Central memory CD8-positive, alpha-beta T cell (primary cell): ENCODE data around the gene LDLRAP1.

Experiments used
- ATAC-seq: fragments of 150-1000 bp; cut with Tn5 transposase; replicated peaks from 2 replicates; pipeline ENCODE4 v1.10.0; 2022; ENCODE audit warnings: mild to moderate bottlenecking, moderate FRiP score, moderate number of reproducible peaks; ENCODE audit not compliant: poor library complexity, severe bottlenecking; ENCODE audit errors: extremely low read depth
- DNase-seq, 2 donors: peaks; one replicate each; pipeline ENCODE4 v3.0.0; 2021; ENCODE audit warnings: low spot score in 2 of 2
- H3K27ac Mint-ChIP-seq: one replicate; pipeline ENCODE4 v1.8.0; 2022; ENCODE audit warnings: low read depth, mild to moderate bottlenecking, moderate library complexity, mixed read lengths
- H3K27me3 Mint-ChIP-seq: one replicate; pipeline ENCODE4 v1.8.0; 2022; ENCODE audit warnings: mixed read lengths
- H3K36me3 Mint-ChIP-seq: one replicate; pipeline ENCODE4 v1.8.0; 2022; ENCODE audit warnings: mild to moderate bottlenecking, moderate library complexity, mixed read lengths; ENCODE audit not compliant: insufficient read depth
- H3K4me1 Mint-ChIP-seq: one replicate; pipeline ENCODE4 v1.8.0; 2022; ENCODE audit warnings: mixed read lengths
- H3K4me3 Mint-ChIP-seq: one replicate; pipeline ENCODE4 v1.8.0; 2022; ENCODE audit warnings: mild to moderate bottlenecking, moderate library complexity, mixed read lengths
- H3K9me3 Mint-ChIP-seq: one replicate; pipeline ENCODE4 v1.8.0; 2022; ENCODE audit warnings: mixed read lengths

Gene LDLRAP1

DNA sequence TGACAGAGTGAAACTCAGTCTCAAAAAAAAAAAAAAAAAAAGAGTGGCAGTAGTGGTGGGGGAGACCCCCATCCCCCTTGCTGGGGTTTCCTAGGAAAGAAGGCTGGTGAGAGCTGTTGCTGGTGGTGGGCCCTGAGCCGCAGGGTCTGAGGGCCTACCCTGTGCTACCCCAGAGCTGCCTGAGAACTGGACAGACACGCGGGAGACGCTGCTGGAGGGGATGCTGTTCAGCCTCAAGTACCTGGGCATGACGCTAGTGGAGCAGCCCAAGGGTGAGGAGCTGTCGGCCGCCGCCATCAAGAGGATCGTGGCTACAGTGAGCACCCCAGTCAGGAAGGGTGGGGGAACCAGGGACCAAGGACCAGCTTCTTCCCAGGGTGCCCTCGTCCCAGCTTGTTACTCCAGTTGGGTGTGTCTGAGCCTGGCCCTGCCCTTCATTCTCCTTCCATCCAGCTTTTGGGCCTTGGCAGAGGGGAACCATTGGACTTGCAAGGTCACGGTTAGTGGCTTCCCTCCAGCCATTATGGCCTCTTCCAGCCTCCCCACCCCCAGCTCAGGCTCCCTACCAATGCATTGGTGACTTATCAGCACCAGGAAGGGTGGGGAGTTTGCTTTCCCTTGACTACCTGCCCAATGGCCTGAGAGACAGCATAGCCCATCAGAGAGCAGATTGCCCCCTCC lies 10.5 kb downstream of the LDLRAP1 start:
- Mint-ChIP-seq H3K4me1 (peaks cover 90% of the 10 kb centered on the region), H3K27ac (no peak overlapping the region), H3K36me3 (peaks cover 17% of the 10 kb centered on the region), H3K27me3 (no peaks in the 10 kb centered on the region), H3K4me3 (no peak overlapping the region), H3K9me3 (no peaks in the 10 kb centered on the region)
- no peak for DNase-seq
- no peak for ATAC-seq

DNA sequence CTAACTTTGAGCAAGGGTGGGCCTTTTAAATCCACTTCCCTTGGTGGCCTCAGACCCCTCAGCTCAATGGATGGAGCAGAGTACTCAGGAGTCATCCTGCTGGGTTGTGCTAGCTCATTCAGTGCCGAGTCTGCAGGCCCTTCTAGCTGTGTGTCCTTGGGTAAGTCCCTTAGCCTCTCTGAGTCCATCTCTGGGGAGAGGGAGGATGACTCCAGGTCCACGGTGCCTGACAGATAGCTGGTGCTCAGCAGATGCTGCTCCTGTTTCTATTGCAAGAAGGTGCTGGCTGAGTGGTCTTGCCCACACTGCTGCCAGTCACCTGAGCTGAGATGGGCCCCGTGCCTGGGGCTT lies 11.0 kb downstream of the LDLRAP1 start:
- Mint-ChIP-seq H3K4me3 (no peak overlapping the region), H3K4me1 (peaks cover 93% of the 10 kb centered on the region), H3K27ac (no peak overlapping the region), H3K36me3 (peaks cover 16% of the 10 kb centered on the region), H3K9me3 (no peaks in the 10 kb centered on the region), H3K27me3 (no peaks in the 10 kb centered on the region)
- DNase-seq (no peak), ATAC-seq (no peak)

DNA sequence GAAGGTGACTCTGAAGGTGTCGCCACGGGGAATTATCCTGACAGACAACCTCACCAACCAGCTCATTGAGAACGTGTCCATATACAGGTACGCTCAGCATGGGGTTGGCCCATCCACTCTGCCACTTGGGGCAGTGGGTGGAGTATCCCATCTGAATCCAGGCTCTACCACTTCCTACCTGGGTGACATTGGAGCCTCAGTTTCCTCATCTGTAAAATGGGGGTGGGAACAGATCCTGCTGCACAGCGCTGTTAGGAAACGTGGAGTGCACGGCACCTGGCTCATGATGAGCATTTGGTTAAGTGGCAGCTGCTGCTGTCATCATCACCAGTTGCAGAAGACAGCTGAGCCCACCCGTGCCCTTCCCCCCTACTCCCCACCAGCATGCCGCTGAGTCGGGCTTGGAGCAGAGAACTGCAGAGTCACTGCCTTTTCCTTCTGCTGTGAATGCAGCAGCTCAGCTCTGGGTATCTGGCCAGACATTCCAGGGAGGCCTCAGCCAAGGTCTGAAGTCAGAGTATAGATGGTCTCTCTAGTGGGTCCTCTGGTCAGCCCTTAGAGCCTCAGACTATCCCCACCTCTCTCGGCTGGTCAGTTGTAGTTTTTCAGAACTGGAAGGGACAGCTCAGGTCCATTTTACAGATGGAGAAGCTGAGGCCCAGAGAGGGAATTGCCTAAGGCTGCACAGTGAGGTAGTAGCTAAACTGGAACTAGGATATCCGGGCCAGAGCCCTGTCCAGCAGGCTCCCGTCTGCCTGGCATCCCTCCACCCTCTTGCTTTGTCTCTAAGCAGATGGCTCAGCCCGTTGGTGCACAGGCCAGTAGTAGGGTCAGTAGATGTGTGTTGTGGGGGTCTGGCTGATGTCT lies 11.7 kb downstream of the LDLRAP1 start:
- DNase-seq (no peak), ATAC-seq (no peak)
- Mint-ChIP-seq H3K27ac (peak overlapping the region; percentile 68), H3K36me3 (peaks cover 15% of the 10 kb centered on the region), H3K4me1 (peaks cover 90% of the 10 kb centered on the region), H3K4me3 (peak overlapping the region; percentile 59), H3K27me3 (no peaks in the 10 kb centered on the region), H3K9me3 (no peaks in the 10 kb centered on the region)

DNA sequence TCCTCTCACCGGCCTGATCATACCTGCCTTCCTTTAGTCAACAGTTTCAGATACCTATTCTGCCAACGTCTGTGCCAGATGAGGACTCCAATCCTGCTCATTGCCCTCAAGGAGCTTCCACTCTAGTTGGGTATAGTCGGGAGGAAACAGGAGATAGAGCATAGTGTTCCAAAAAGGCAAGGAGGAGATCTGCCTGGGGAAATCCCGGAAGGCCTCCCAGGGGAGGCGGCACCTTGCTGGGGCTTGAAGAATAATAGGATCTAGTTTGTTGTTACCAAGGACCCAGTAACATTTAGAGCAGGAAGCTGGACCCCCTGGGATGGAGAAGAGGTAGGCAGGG lies 12.3 kb downstream of the LDLRAP1 start:
- Mint-ChIP-seq H3K9me3 (no peaks in the 10 kb centered on the region), H3K4me1 (peaks cover 84% of the 10 kb centered on the region), H3K4me3 (peak overlapping the region; percentile 59), H3K27ac (peak overlapping the region; percentile 68), H3K36me3 (peaks cover 15% of the 10 kb centered on the region), H3K27me3 (no peaks in the 10 kb centered on the region)
- ATAC-seq (no peak), DNase-seq (no peak)

DNA sequence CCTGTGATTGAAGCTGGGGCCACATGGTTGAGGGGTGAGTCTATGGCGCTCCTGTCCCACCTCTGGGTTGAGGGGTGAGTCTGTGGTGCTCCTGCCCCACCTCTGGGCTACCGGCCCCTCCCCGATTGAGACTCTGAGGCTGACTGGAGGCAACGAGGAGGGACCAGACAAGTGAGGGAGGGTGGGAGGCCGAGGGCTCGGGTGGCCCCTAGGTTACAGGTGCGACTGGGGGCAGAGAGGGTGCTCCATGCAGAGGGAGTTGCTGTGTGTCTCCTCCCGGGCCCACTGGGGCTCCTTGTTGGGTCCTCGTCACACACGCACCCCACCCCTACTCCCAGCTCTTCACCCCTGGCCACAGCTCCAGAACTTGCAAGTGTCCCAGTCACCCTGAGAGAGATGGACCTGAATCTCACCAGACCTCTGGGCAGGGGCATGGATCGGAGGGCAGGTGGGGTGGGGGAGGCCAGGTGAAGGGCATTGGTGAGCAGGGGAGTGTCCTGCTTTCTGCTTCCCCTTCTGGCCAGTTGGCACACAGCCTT lies 12.8 kb downstream of the LDLRAP1 start:
- H3K36me3 Mint-ChIP-seq = peaks cover 15% of the 10 kb centered on the region
- H3K27me3 Mint-ChIP-seq = no peaks in the 10 kb centered on the region
- peak overlapping the region; percentile 59 for H3K4me3 Mint-ChIP-seq
- ATAC-seq = no peak
- no peaks in the 10 kb centered on the region for H3K9me3 Mint-ChIP-seq
- peak overlapping the region; percentile 68 for H3K27ac Mint-ChIP-seq
- DNase-seq = no peak
- H3K4me1 Mint-ChIP-seq = peaks cover 79% of the 10 kb centered on the region

DNA sequence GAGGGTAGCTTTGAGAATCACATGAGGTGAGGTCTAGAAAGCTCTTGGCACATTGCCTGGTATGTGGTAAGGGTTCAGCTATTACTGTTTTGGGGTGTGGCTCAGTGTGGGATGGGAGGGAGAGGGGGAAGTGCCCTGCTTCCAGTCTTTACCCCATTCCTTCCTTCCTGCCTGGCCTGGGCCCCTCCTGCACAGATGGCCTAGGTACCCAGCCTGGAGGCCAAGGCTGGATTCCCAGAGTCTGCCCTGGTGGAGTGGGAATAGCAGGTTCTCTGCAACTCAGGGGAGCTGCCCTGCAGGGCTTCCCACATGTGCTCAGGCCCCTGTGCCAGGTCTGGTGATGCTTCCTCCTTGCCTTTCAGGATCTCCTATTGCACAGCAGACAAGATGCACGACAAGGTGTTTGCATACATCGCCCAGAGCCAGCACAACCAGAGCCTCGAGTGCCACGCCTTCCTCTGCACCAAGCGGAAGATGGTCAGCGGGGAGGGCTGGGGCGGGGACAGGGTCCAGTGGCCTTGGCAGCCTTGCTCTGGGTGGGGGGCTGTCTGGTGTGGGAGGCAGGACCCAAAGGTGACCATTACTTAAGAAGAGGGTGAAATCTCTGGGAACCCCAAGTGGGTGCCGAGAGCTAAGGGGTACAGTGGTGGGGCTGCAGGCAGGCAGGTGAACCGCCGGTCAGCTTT lies 13.5 kb downstream of the LDLRAP1 start:
- DNase-seq (peak in 1 of 2 donors; percentile 24), ATAC-seq (no peak)
- peak overlapping the region; percentile 68 for H3K27ac Mint-ChIP-seq
- H3K27me3 Mint-ChIP-seq = no peaks in the 10 kb centered on the region
- peaks cover 80% of the 10 kb centered on the region for H3K4me1 Mint-ChIP-seq
- H3K9me3 Mint-ChIP-seq = no peaks in the 10 kb centered on the region
- peaks cover 15% of the 10 kb centered on the region for H3K36me3 Mint-ChIP-seq
- H3K4me3 Mint-ChIP-seq = peak overlapping the region; percentile 59

DNA sequence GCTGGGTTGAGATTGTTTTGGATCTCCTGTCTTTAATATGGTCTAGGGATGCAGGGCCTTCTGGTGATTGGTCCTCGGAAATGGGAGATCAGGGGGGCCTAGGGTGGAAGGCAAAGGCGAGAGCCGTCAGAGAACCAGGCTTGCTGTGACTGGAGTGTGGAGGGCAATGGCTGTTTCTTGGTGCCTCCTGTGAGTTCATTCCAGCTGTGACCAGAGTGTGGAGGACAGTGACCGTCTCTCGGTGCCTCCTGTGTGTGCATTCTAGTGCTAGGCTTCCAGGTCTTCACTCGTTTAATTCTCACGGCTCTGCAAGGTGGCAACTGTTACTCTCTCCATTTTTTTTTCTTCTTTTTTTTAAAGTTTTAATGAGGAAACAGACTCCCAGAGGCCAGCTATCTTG lies 14.1 kb downstream of the LDLRAP1 start:
- ATAC-seq = no peak
- Mint-ChIP-seq H3K36me3 (peaks cover 18% of the 10 kb centered on the region), H3K27me3 (no peaks in the 10 kb centered on the region), H3K4me3 (peak overlapping the region; percentile 59), H3K9me3 (no peaks in the 10 kb centered on the region), H3K4me1 (peaks cover 81% of the 10 kb centered on the region), H3K27ac (no peak overlapping the region)
- DNase-seq = no peak

DNA sequence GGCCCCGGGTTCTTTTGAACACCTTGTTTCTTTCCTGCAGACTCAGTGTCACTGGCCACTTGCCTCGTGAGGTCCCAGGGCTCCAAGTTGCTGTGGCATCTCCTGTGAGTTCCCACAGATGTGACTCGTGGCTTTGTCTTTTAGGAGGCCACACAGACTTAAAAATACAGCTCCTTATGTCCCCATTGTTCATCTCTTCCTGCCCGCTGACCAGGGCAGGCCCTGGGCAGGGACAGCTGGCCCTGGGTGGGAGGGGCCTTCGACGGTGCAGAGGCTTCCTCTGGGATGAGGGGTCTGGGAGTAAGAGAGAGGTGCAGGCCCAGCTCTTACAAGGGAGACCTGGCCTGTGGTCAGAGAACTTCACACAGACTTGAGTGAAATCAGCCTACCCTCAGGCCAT lies 15.6 kb downstream of the LDLRAP1 start:
- DNase-seq (no peak), ATAC-seq (no peak)
- H3K27me3 Mint-ChIP-seq = no peaks in the 10 kb centered on the region
- no peak overlapping the region for H3K4me3 Mint-ChIP-seq
- peaks cover 75% of the 10 kb centered on the region for H3K4me1 Mint-ChIP-seq
- H3K27ac Mint-ChIP-seq = peak overlapping the region; percentile 49
- peaks cover 24% of the 10 kb centered on the region for H3K36me3 Mint-ChIP-seq
- no peaks in the 10 kb centered on the region for H3K9me3 Mint-ChIP-seq

DNA sequence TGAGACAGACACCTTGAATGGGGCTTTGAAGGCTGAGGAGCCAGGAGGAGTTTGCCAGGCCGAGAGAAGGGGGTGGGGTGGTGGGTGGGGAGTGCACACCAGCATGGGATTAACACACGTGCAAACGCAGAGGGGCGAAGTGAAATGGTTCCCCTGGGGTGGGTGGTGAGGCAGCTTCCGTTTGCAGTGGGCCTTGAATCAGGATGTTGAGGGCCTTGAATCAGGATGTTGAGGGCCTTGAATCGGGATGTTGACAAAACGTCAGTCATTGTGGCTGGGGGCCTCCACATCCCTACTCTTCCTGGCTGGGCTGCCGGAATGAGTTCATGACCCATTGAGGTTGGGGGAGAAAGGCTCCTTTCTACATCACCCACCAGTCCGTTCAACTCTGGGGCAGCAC lies 16.6 kb downstream of the LDLRAP1 start:
- Mint-ChIP-seq H3K4me1 (peaks cover 68% of the 10 kb centered on the region), H3K36me3 (peaks cover 23% of the 10 kb centered on the region), H3K4me3 (no peak overlapping the region), H3K27me3 (no peaks in the 10 kb centered on the region), H3K9me3 (no peaks in the 10 kb centered on the region), H3K27ac (peak overlapping the region; percentile 49)
- no peak for DNase-seq
- no peak for ATAC-seq

DNA sequence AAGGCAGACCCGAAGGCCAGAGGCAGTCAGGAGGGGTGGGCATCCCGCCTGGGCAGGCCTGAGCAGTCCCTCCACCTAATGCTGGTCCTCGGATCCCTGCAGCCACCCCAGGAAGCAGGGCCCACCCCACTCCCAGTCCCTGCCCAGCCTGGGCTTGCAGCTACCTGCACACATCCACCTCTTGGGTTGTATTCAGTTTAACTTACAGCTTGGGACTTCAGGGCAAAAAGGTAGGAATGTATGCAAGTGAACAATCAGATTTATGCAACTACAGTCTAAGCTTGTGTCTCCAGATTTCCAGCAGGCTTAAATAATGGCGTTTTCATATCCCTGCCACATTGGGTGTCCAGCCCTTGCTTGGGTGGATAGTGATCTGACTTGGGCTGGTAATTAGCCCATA lies 17.4 kb downstream of the LDLRAP1 start:
- no peaks in the 10 kb centered on the region for H3K9me3 Mint-ChIP-seq
- H3K4me3 Mint-ChIP-seq = no peak overlapping the region
- DNase-seq = no peak

DNA sequence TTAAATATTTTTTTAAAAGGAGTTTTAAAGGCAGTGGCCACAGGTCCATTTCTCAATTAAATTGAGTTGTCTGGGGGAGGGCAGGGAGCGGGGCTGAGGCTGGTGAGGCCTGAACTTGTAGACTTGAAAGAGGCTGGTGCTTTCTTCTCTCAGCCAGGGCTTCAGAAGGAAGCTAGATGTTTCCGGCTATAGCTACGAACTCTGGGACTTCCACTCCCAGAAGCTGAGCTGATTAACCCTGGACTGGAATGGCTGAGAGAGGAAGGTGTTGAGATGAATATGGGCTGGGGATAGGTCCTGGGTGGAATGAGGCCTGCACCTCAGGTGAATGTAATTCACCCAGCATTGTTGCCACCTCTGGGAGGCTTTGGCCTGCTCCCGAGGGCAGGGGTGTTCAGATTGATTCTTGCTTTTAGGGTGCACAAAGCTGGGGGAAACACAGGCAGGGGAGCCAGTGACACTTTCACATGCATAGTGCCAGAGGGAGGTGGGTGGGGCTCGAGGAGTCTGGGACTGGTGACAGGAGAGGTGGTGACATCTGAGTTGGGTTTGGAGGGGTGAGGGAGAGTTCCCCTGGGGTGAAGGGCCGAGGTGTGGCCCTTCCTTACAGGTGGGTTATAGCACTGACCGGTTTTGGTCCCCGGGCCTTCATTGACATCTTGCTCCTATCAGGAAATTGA lies 18.2 kb downstream of the LDLRAP1 start:
- H3K27me3 Mint-ChIP-seq = no peaks in the 10 kb centered on the region
- H3K27ac Mint-ChIP-seq = peak overlapping the region; percentile 92
- ATAC-seq (no peak), DNase-seq (no peak)
- peaks cover 70% of the 10 kb centered on the region for H3K4me1 Mint-ChIP-seq
- H3K9me3 Mint-ChIP-seq = no peaks in the 10 kb centered on the region
- peak overlapping the region; percentile 92 for H3K4me3 Mint-ChIP-seq
- peaks cover 27% of the 10 kb centered on the region for H3K36me3 Mint-ChIP-seq

More for the DNA sequence above, 17.4 kb downstream of the LDLRAP1 start:
- Mint-ChIP-seq H3K27me3 (no peaks in the 10 kb centered on the region), H3K36me3 (peaks cover 23% of the 10 kb centered on the region), H3K4me1 (peaks cover 70% of the 10 kb centered on the region), H3K27ac (no peak overlapping the region)
- ATAC-seq = no peak
